B cell (primary cell): ENCODE measurements around the gene SLC52A3. TPM values are rescaled to one million over a fixed set of nuclear protein-coding genes. Genes with fewer than 3 reads are reported as not detected.

Experiments
- ATAC-seq: fragments of 200-7000 bp; cut with Tn5 transposase; one replicate; pipeline ENCODE4 v1.10.0; 2021; ENCODE audit warnings: low read depth, mild to moderate bottlenecking, moderate number of reproducible peaks, moderate library complexity
- CTCF ChIA-PET: fragments of 350-600 bp; sonication (Branson Sonifier 250); formaldehyde crosslinking; loops from one replicate; lab custom pipeline; 2021; ENCODE audit warnings: antibody characterized with exemption, inconsistent platforms; lab: Charles Lee
- POLR2A ChIA-PET: fragments of 350-600 bp; sonication (Branson Sonifier 250); formaldehyde crosslinking; loops from one replicate; lab custom pipeline; 2021; ENCODE audit warnings: antibody characterized with exemption; lab: Charles Lee
- DNase-seq: peaks from one replicate; pipeline ENCODE4 v3.0.0; 2013
- H2AFZ ChIP-seq: 2 replicates; pipeline ENCODE4 v1.6.1; 2012; ENCODE audit warnings: mild to moderate bottlenecking, low read depth, low read length; ENCODE audit not compliant: insufficient read depth, poor library complexity, severe bottlenecking
- H3K27ac ChIP-seq, 2 donors: 1 replicate in 1 of 2; 2 replicates in 1 of 2; pipeline ENCODE4 v1.5.1; 2012 to 2013; ENCODE audit warnings: low read length in 2 of 2, mild to moderate bottlenecking in 2 of 2, moderate library complexity in 1 of 2
- H3K27me3 ChIP-seq, 4 experiments: fragments of 200-600 bp in 1 of 4; sonication (generic) in 1 of 4; replicated peaks in 1 of 4; 1 replicate in 2 of 4; 2 replicates in 2 of 4; pipeline versions ENCODE4 v1.6.1 to v1.7.0; 2013 to 2016; ENCODE audit warnings: low read length in 3 of 4, mild to moderate bottlenecking in 2 of 4, mixed read lengths in 1 of 4, moderate library complexity in 1 of 4; ENCODE audit not compliant: insufficient read depth in 4 of 4, control insufficient read depth in 3 of 4; ENCODE audit errors: control extremely low read depth in 1 of 4
- H3K36me3 ChIP-seq, 2 experiments: replicated peaks in 1 of 2; 1 replicate in 1 of 2; 2 replicates in 1 of 2; pipeline versions ENCODE4 v1.6.1 to v1.7.1; 2013; ENCODE audit warnings: low read length in 1 of 2; ENCODE audit not compliant: insufficient read depth in 2 of 2, control insufficient read depth in 1 of 2; ENCODE audit errors: control extremely low read depth in 1 of 2, extremely low read depth in 1 of 2
- H3K4me1 ChIP-seq, 2 donors: fragments of 200-600 bp in 1 of 2; sonication (generic) in 1 of 2; 1 replicate in 1 of 2; 2 replicates in 1 of 2; pipeline versions ENCODE4 v1.5.1 to v1.6.1; 2013 to 2017; ENCODE audit warnings: low read length in 2 of 2; ENCODE audit not compliant: control insufficient read depth in 2 of 2, insufficient read depth in 2 of 2
- H3K4me2 ChIP-seq: replicated peaks from 2 replicates; pipeline ENCODE3; 2012; ENCODE audit warnings: mild to moderate bottlenecking, low read depth, low read length; ENCODE audit not compliant: poor library complexity, severe bottlenecking
- H3K4me3 ChIP-seq, 5 experiments: fragments of 200-600 bp in 1 of 5; sonication (generic) in 1 of 5; 1 replicate in 3 of 5; 2 replicates in 2 of 5; pipeline versions ENCODE4 v1.5.1 to v1.7.0; 2011 to 2016; ENCODE audit warnings: low read length in 4 of 5, mild to moderate bottlenecking in 4 of 5, low read depth in 2 of 5, control low read depth in 1 of 5, moderate library complexity in 1 of 5; ENCODE audit not compliant: insufficient read depth in 1 of 5; ENCODE audit errors: control extremely low read depth in 1 of 5, extremely low read depth in 1 of 5
- H3K79me2 ChIP-seq: fragments of 200-600 bp; sonication (generic); one replicate; pipeline ENCODE4 v1.6.0; 2016; ENCODE audit warnings: low read length; ENCODE audit not compliant: control insufficient read depth, insufficient read depth
- H3K9ac ChIP-seq: fragments of 200-600 bp; sonication (generic); 2 replicates; pipeline ENCODE4 v1.6.1; 2017; ENCODE audit warnings: mild to moderate bottlenecking, low read length, moderate library complexity
- H3K9me3 ChIP-seq, 3 donors: one replicate each; pipeline versions ENCODE4 v1.6.1 to v1.7.1; 2013; ENCODE audit warnings: low read length in 2 of 3; ENCODE audit not compliant: control insufficient read depth in 2 of 3, insufficient read depth in 1 of 3; ENCODE audit errors: control extremely low read depth in 1 of 3
- H4K20me1 ChIP-seq: 2 replicates; pipeline ENCODE4 v1.6.0; 2012; ENCODE audit warnings: mild to moderate bottlenecking, low read length; ENCODE audit not compliant: insufficient read depth, control insufficient read depth, poor library complexity, severe bottlenecking
- H3K27ac Mint-ChIP-seq: one replicate; pipeline ENCODE4 v1.8.0; 2021; ENCODE audit warnings: mixed read lengths
- H3K27me3 Mint-ChIP-seq: one replicate; pipeline ENCODE4 v1.8.0; 2021; ENCODE audit warnings: mixed read lengths
- H3K4me1 Mint-ChIP-seq: one replicate; pipeline ENCODE4 v1.8.0; 2021; ENCODE audit warnings: mixed read lengths
- H3K4me3 Mint-ChIP-seq: one replicate; pipeline ENCODE4 v1.8.0; 2021; ENCODE audit warnings: mixed read lengths
- H3K9me3 Mint-ChIP-seq: one replicate; pipeline ENCODE4 v1.8.0; 2022; ENCODE audit warnings: mixed read lengths; ENCODE audit not compliant: insufficient read depth
- EZH2 ChIP-seq: IDR thresholded peaks from 2 replicates; pipeline ENCODE4 v1.6.1; 2012; ENCODE audit warnings: borderline replicate concordance, low read depth, mild to moderate bottlenecking, moderate library complexity, low read length; ENCODE audit not compliant: insufficient read depth, poor library complexity, severe bottlenecking
- WGBS: methylation state at CpG from one replicate; pipeline ENCODE4 v1.1.5; 2013; ENCODE audit warnings: missing lambda C conversion rate; ENCODE audit not compliant: insufficient coverage; 5-methylcytosine and 5-hydroxymethylcytosine counted together
- intact Hi-C: fragments of 100-400 bp; cut with micrococcal nuclease; formaldehyde crosslinking; loops from one replicate; pipeline ENCODE4 v1.10.0; 2022
- polyA plus RNA-seq: library from polyadenylated mRNA; depleted of rRNA; stranded (reverse); fragments of >200 nt; gene quantifications from 2 replicates; pipeline ENCODE4 v1.2.3, GENCODE V29; 2012
- total RNA-seq, 2 donors: library from RNA; stranded (reverse); fragments of 120-200 nt in 1 of 2; gene quantifications; 1 replicate in 1 of 2; 2 replicates in 1 of 2; pipeline versions ENCODE4 v1.2.3 to v1.2.4, GENCODE V29; 2013 to 2022
- TF ChIP-seq, protein P1 (sequence below): fragments of 200-600 bp; IDR thresholded peaks from one replicate; pipeline ENCODE4 v1.8.0; 2022; ENCODE audit warnings: antibody characterized with exemption, mild to moderate bottlenecking

SLC52A3 gene
- total and polyA plus RNA-seq, 2 donors (not counting 1 experiment from before 2014, with no cell fraction given): not detected

GRCh38 chr20:779771-780170 is 11.5 kb upstream of the SLC52A3 start:
- DNase-seq: no peak
- Histone ChIP-seq H3K9me3 (peaks cover 0 to 3% (median 1%) of the 10 kb centered on the region in 3 donors), H3K4me3 (no peak overlapping the region), H3K4me1 (no peaks in the 10 kb centered on the region), H3K27me3 (no peaks in the 10 kb centered on the region), H3K4me2 (no peak overlapping the region), H3K79me2 (no peaks in the 10 kb centered on the region), H4K20me1 (no peaks in the 10 kb centered on the region), H3K36me3 (no peaks in the 10 kb centered on the region), H2AFZ (no peak overlapping the region), H3K27ac (no peak overlapping the region), H3K9ac (no peak overlapping the region)
- ATAC-seq: no peak
- TF ChIP-seq, protein P1, sequence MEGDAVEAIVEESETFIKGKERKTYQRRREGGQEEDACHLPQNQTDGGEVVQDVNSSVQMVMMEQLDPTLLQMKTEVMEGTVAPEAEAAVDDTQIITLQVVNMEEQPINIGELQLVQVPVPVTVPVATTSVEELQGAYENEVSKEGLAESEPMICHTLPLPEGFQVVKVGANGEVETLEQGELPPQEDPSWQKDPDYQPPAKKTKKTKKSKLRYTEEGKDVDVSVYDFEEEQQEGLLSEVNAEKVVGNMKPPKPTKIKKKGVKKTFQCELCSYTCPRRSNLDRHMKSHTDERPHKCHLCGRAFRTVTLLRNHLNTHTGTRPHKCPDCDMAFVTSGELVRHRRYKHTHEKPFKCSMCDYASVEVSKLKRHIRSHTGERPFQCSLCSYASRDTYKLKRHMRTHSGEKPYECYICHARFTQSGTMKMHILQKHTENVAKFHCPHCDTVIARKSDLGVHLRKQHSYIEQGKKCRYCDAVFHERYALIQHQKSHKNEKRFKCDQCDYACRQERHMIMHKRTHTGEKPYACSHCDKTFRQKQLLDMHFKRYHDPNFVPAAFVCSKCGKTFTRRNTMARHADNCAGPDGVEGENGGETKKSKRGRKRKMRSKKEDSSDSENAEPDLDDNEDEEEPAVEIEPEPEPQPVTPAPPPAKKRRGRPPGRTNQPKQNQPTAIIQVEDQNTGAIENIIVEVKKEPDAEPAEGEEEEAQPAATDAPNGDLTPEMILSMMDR: no peak
- no peak for TF ChIP-seq EZH2
- POLR2A ChIA-PET: no interaction called here
- Mint-ChIP-seq H3K4me1 (no peaks in the 10 kb centered on the region), H3K4me3 (no peak overlapping the region), H3K9me3 (peaks cover 7% of the 10 kb centered on the region), H3K27ac (no peak overlapping the region), H3K27me3 (peaks cover 12% of the 10 kb centered on the region)
- 100% methylated on average over 1 of the region's 3 CpGs for WGBS
- CTCF ChIA-PET: no interaction called here
- intact Hi-C loops: no loop called here

- Histone ChIP-seq H3K4me1 (no peaks in the 10 kb centered on the region), H3K4me2 (no peak overlapping the region), H3K4me3 (no peak overlapping the region), H3K9ac (no peak overlapping the region), H3K79me2 (no peaks in the 10 kb centered on the region), H3K27ac (no peak overlapping the region), H2AFZ (no peak overlapping the region), H3K9me3 (no peaks in the 10 kb centered on the region), H3K27me3 (no peaks in the 10 kb centered on the region), H4K20me1 (no peaks in the 10 kb centered on the region), H3K36me3 (no peaks in the 10 kb centered on the region)
- POLR2A ChIA-PET: no interaction called here
- WGBS: 100% methylated on average over 2 of the region's 2 CpGs
- CTCF ChIA-PET: no interaction called here
- H3K4me1 Mint-ChIP-seq: no peaks in the 10 kb centered on the region
- TF ChIP-seq, protein P1: no peak
- TF ChIP-seq EZH2: no peak
- peaks cover 37% of the 10 kb centered on the region for H3K27me3 Mint-ChIP-seq
- no peak overlapping the region for H3K27ac Mint-ChIP-seq
- ATAC-seq (no peak), DNase-seq (no peak)
- intact Hi-C loops: no loop called here
- no peak overlapping the region for H3K4me3 Mint-ChIP-seq
- H3K9me3 Mint-ChIP-seq: no peaks in the 10 kb centered on the region
Measured at GRCh38 chr20:776165-776564, 7.9 kb upstream of the SLC52A3 start.
